GM12878 (cell line): Measurements from ENCODE around the gene ABCC3. TPM values are rescaled to one million over a fixed set of nuclear protein-coding genes. Genes with fewer than 3 reads are reported as not detected.

Experiments
- ATAC-seq: fragments of 200-7000 bp; cut with Tn5 transposase; 3 replicates; pipeline ENCODE4 v1.9.1; 2020; ENCODE audit warnings: mild to moderate bottlenecking, moderate library complexity
- BruUV-seq: library from RNA; stranded (reverse); fragments of 400-500 nt; replicated peaks from 2 replicates; lab custom pipeline; 2021; lab: Mats Ljungman, UMichigan
- CTCF ChIA-PET: fragments of 300-600 bp; sonication (Branson Sonifier 250); formaldehyde crosslinking; extraction: SDS; loops from one replicate; lab custom pipeline; 2021; ENCODE audit warnings: inconsistent platforms; lab: Yijun Ruan, JAX
- POLR2A ChIA-PET: fragments of 350-600 bp; formaldehyde crosslinking; extraction: SDS; loops from one replicate; lab custom pipeline; 2021; ENCODE audit warnings: inconsistent platforms; lab: Charles Lee
- RAD21 ChIA-PET: fragments of 300-600 bp; sonication (Branson Sonifier 250); formaldehyde crosslinking; loops from one replicate; lab custom pipeline; 2023; ENCODE audit warnings: antibody characterized with exemption; ENCODE audit not compliant: unreplicated experiment; lab: Charles Lee
- SMC1A ChIA-PET: fragments of 300-600 bp; sonication (Branson Sonifier 250); formaldehyde crosslinking; loops from one replicate; lab custom pipeline; 2023; ENCODE audit not compliant: unreplicated experiment, uncharacterized antibody; lab: Charles Lee
- DNase-seq: peaks from one replicate; pipeline ENCODE4 v3.0.0-alpha.2; 2011; ENCODE audit warnings: low read depth, low spot score
- FAIRE-seq: peaks from 3 replicates; lab custom pipeline; 2011; peaks lifted over from hg19 to GRCh38; lab: Jason Lieb, UNC
- H2AFZ ChIP-seq: 2 replicates; pipeline ENCODE4 v1.6.0; 2011; ENCODE audit warnings: low read depth, low read length, control low read depth; ENCODE audit not compliant: control insufficient read depth
- H3K27ac ChIP-seq: 2 replicates; pipeline ENCODE4 v1.5.1; 2011; ENCODE audit warnings: control low read depth; ENCODE audit not compliant: control insufficient read depth, insufficient read depth
- H3K27me3 ChIP-seq, 2 experiments: replicated peaks in 1 of 2; 2 replicates each; pipeline versions ENCODE4 v1.6.0 to v1.6.1; 2011; ENCODE audit warnings: low read length in 1 of 2; ENCODE audit not compliant: control insufficient read depth in 2 of 2, insufficient read depth in 2 of 2
- H3K36me3 ChIP-seq, 2 experiments: 2 replicates each; pipeline ENCODE4 v1.5.1; 2011; ENCODE audit warnings: low read length in 1 of 2; ENCODE audit not compliant: control insufficient read depth in 2 of 2, insufficient read depth in 2 of 2
- H3K4me1 ChIP-seq: 2 replicates; pipeline ENCODE4 v1.6.1; 2011; ENCODE audit warnings: mild to moderate bottlenecking, low read length, moderate library complexity, mixed read lengths; ENCODE audit not compliant: control insufficient read depth, insufficient read depth
- H3K4me2 ChIP-seq: 2 replicates; pipeline ENCODE4 v1.6.0; 2011; ENCODE audit warnings: control low read depth; ENCODE audit not compliant: control insufficient read depth, insufficient read depth
- H3K4me3 ChIP-seq: fragments of 200-600 bp; sonication (generic); 2 replicates; pipeline ENCODE4 v1.5.1; 2016
- H3K79me2 ChIP-seq: 2 replicates; pipeline ENCODE4 v1.6.0; 2011; ENCODE audit warnings: low read length; ENCODE audit not compliant: control insufficient read depth, insufficient read depth
- H3K9ac ChIP-seq: 2 replicates; pipeline ENCODE4 v1.8.0; 2011; ENCODE audit warnings: low read length, control low read depth, mixed read lengths; ENCODE audit not compliant: control insufficient read depth, insufficient read depth
- H3K9me3 ChIP-seq: replicated peaks from 3 replicates; pipeline ENCODE4 v1.5.1; 2011; ENCODE audit warnings: mild to moderate bottlenecking, low read length; ENCODE audit not compliant: control insufficient read depth, insufficient read depth
- H4K20me1 ChIP-seq: 2 replicates; pipeline ENCODE4 v1.6.0; 2011; ENCODE audit not compliant: control insufficient read depth, insufficient read depth
- ATF3 ChIP-seq: IDR thresholded peaks from 2 replicates; pipeline ENCODE4 v1.6.1; 2011; ENCODE audit warnings: low read depth, mild to moderate bottlenecking, low read length, moderate library complexity, borderline replicate concordance; ENCODE audit errors: extremely low read depth
- CHD2 ChIP-seq: IDR thresholded peaks from 2 replicates; pipeline ENCODE4 v1.6.1; 2011; ENCODE audit warnings: low read depth, low read length, improper control_type of control experiment, borderline replicate concordance
- CREM ChIP-seq: IDR thresholded peaks from 2 replicates; pipeline ENCODE4 v1.6.1; 2014; ENCODE audit warnings: antibody characterized with exemption, low read depth
- ESRRA ChIP-seq: IDR thresholded peaks from 2 replicates; pipeline ENCODE4 v1.6.1; 2012; ENCODE audit warnings: mild to moderate bottlenecking, low read length, improper control_type of control experiment
- EZH2 ChIP-seq: IDR thresholded peaks from 2 replicates; pipeline ENCODE4 v1.6.1; 2012; ENCODE audit warnings: low read depth, mild to moderate bottlenecking, control low read depth, inconsistent platforms, low read length, borderline replicate concordance; ENCODE audit not compliant: control insufficient read depth
- HDAC2 ChIP-seq: fragments of 200-600 bp; sonication (generic); IDR thresholded peaks from 2 replicates; pipeline ENCODE4 v1.6.1; 2017
- LARP7 ChIP-seq: fragments of 450-650 bp; IDR thresholded peaks from 2 replicates; pipeline ENCODE4 v1.6.1; 2017; ENCODE audit warnings: mild to moderate bottlenecking
- MTA2 ChIP-seq: fragments of 450-650 bp; IDR thresholded peaks from 2 replicates; pipeline ENCODE4 v1.6.1; 2016; ENCODE audit warnings: low read depth, mild to moderate bottlenecking, moderate library complexity
- NFYB ChIP-seq: IDR thresholded peaks from 2 replicates; pipeline ENCODE4 v1.6.1; 2011; ENCODE audit warnings: low read depth, mild to moderate bottlenecking, low read length, improper control_type of control experiment, moderate library complexity; ENCODE audit not compliant: insufficient read depth
- NR2C2 ChIP-seq: IDR thresholded peaks from 2 replicates; pipeline ENCODE4 v1.6.1; 2011; ENCODE audit warnings: borderline replicate concordance, low read depth; ENCODE audit not compliant: control insufficient read depth, insufficient read length
- POU2F2 ChIP-seq: IDR thresholded peaks from 3 replicates; pipeline ENCODE4 v1.6.1; 2011; ENCODE audit warnings: low read depth, mild to moderate bottlenecking, low read length, borderline replicate concordance
- SIX5 ChIP-seq: IDR thresholded peaks from 2 replicates; pipeline ENCODE4 v1.6.1; 2011; ENCODE audit warnings: mild to moderate bottlenecking, low read depth, low read length, moderate library complexity; ENCODE audit not compliant: severe bottlenecking
- SPI1 ChIP-seq: IDR thresholded peaks from 2 replicates; pipeline ENCODE4 v1.6.1; 2011; ENCODE audit warnings: low read depth, mild to moderate bottlenecking, low read length, moderate library complexity, borderline replicate concordance; ENCODE audit not compliant: insufficient read depth
- SREBF2 ChIP-seq: IDR thresholded peaks from 2 replicates; pipeline ENCODE4 v1.6.1; 2012; ENCODE audit warnings: mild to moderate bottlenecking, low read length
- STAT3 ChIP-seq: IDR thresholded peaks from 2 replicates; pipeline ENCODE4 v1.6.1; 2011; ENCODE audit warnings: low read depth, low read length, improper control_type of control experiment
- TAF1 ChIP-seq: IDR thresholded peaks from 2 replicates; pipeline ENCODE4 v1.6.1; 2011; ENCODE audit warnings: mild to moderate bottlenecking, low read depth, low read length, borderline replicate concordance
- WRNIP1 ChIP-seq: IDR thresholded peaks from 2 replicates; pipeline ENCODE4 v1.6.1; 2011; ENCODE audit warnings: low read depth, low read length, improper control_type of control experiment, borderline replicate concordance
- WGBS: methylation state at CpG from one replicate; pipeline ENCODE4 v1.1.6; 2016; ENCODE audit warnings: low lambda C conversion rate; ENCODE audit not compliant: insufficient replicate concordance, insufficient coverage; ENCODE audit errors: missing lambda C conversion rate; 5-methylcytosine and 5-hydroxymethylcytosine counted together
- in situ Hi-C: fragments of 300-500 bp; cut with MboI; formaldehyde crosslinking; loops from 9 replicates; pipeline ENCODE4 v1.14.3; 2018; ENCODE audit warnings: mixed read lengths
- intact Hi-C: fragments of 100-400 bp; cut with micrococcal nuclease; formaldehyde crosslinking; loops from one replicate; pipeline ENCODE4 v1.14.2; 2022; ENCODE audit not compliant: unreplicated experiment
- polyA plus RNA-seq, 11 experiments: library from polyadenylated mRNA; depleted of rRNA in 4 of 11; unstranded in 6 of 11; stranded (reverse) in 5 of 11; fragments of >200 nt; fragmentation: Nextera tagmentation in 4 of 11; fragmentation: Illumina TruSeq in 1 of 11; extraction: Ambion mirVana in 4 of 11; extraction: Trizol in 1 of 11; gene quantifications; 1 replicate in 1 of 11; 2 replicates in 10 of 11; pipeline versions ENCODE4 v1.2.1 to v1.2.3, GENCODE V29; 2011 to 2016; ENCODE audit warnings: inconsistent platforms in 2 of 11, missing spikeins in 2 of 11, low read depth in 1 of 11
- total RNA-seq, 4 experiments: library from RNA; depleted of rRNA in 3 of 4; stranded (reverse); fragments of >200 nt in 3 of 4; fragmentation: Illumina TruSeq in 1 of 4; extraction: Trizol in 1 of 4; gene quantifications; 2 replicates each; pipeline versions ENCODE4 v1.2.1 to v1.2.3, GENCODE V29; 2013 to 2021

ABCC3 gene
- total and polyA plus RNA-seq, 10 of the 15 experiments (the other 5 are each of a cell fraction or from before 2014, with no cell fraction given), result 0.21 to 2.3 (median 0.71) TPM; not detected in 6

DNA sequence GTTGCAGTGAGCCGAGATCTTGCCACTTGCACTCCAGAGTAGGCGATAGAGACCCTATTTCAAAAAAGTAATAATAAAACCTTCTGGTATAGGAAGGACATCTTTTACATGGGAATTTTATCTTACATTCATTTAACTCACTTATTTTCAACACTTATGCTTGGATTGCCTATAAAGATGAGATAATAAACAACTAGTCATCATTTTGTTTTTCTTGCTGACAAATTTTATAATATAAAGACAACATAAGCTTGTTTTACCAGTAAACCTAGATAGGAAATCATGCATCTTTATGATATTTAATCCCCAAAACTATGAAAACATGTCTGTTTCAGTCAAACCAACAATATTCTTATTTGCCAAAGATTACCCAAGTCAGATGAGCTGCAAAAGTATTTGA lies 17.0 kb downstream of the ABCC3 start:
- FAIRE-seq, result no peak
- DNase-seq, result no peak
- ChIA-PET SMC1A (interaction anchor here (1.1 to 1.8 kb wide), 4 partner anchors 10 to 43 kb away, joined by 3 to 4 read pairs (median 3); no protein-coding TSS in a partner anchor), CTCF (interaction anchor here (0.9 kb wide), 1 partner anchor 21 kb away, joined by 4 read pairs; no protein-coding TSS in a partner anchor), POLR2A (no interaction called here), RAD21 (no interaction called here)
- in situ Hi-C loops (no loop called here), intact Hi-C loops (no loop called here)
- H3K36me3 ChIP-seq, result no peaks in the 10 kb centered on the region
- no peak for TF ChIP-seq SREBF2
- no peak for TF ChIP-seq ESRRA
- TF ChIP-seq CHD2, result no peak
- no peak for TF ChIP-seq TAF1
- TF ChIP-seq STAT3, result no peak
- H3K4me3 ChIP-seq, result no peak overlapping the region
- no peaks in the 10 kb centered on the region for H3K27me3 ChIP-seq
- H3K4me1 ChIP-seq, result no peaks in the 10 kb centered on the region
- peaks cover 3% of the 10 kb centered on the region; the same call in 2 of the 3 replicates for H3K9me3 ChIP-seq
- H3K79me2 ChIP-seq, result no peaks in the 10 kb centered on the region
- H3K4me2 ChIP-seq, result no peak overlapping the region
- H3K27ac ChIP-seq, result no peak overlapping the region
- no peak for ATAC-seq
- WGBS, result 92% methylated on average over 2 of the region's 2 CpGs
- BruUV-seq, result no TSS peak
- H2AFZ ChIP-seq, result no peak overlapping the region
- H3K9ac ChIP-seq, result no peak overlapping the region
- no peaks in the 10 kb centered on the region for H4K20me1 ChIP-seq

DNA sequence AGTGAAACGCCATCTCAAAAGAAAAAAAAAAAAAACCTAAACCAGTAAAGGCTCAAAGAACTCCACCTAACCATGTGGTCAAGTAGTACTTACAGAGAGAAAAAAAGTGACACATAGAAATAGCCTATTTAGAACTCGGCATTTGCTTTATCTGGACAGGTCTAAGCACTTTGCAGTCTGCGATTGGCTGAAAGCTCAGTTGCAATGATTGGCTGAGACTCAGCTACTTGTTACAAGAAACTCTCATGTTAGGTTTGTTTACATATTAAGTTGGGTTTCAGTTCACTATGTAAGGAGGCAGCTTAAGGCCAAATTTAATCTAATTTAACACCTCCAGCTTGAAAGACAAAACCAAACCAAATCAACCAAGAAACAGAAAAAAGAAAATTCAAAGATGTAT lies 19.1 kb downstream of the ABCC3 start:
- intact Hi-C loops, result no loop called here
- WGBS, result 20% methylated on average over 3 of the region's 3 CpGs
- Histone ChIP-seq H3K4me2 (no peak overlapping the region), H3K36me3 (no peaks in the 10 kb centered on the region), H3K27ac (no peak overlapping the region), H2AFZ (no peak overlapping the region), H3K4me1 (no peaks in the 10 kb centered on the region), H3K9me3 (peaks cover 3% of the 10 kb centered on the region; the same call in 2 of the 3 replicates), H4K20me1 (no peaks in the 10 kb centered on the region), H3K4me3 (no peak overlapping the region), H3K9ac (no peak overlapping the region), H3K27me3 (no peaks in the 10 kb centered on the region), H3K79me2 (no peaks in the 10 kb centered on the region)
- ATAC-seq, result no peak
- DNase-seq, result no peak
- in situ Hi-C loops, result no loop called here
- ChIA-PET RAD21 (interaction anchor here (0.6 kb wide), 1 partner anchor 30 kb away, joined by 3 read pairs; no protein-coding TSS in a partner anchor), POLR2A (interaction anchor here (0.8 kb wide), 1 partner anchor 21 kb away, joined by 3 read pairs; no protein-coding TSS in a partner anchor), SMC1A (interaction anchor here (1.0 kb wide), 1 partner anchor 15 kb away, joined by 3 read pairs; no protein-coding TSS in a partner anchor), CTCF (interaction anchor here (0.6 to 1.2 kb wide), 4 partner anchors 13 to 135 kb away, joined by 3 to 5 read pairs (median 4); no protein-coding TSS in a partner anchor)
- BruUV-seq, result no TSS peak
- FAIRE-seq, result no peak
- TF ChIP-seq SIX5 (no peak), ESRRA (no peak), NFYB (no peak), EZH2 (no peak), HDAC2 (no peak), WRNIP1 (no peak), ATF3 (no peak), CREM (no peak), POU2F2 (no peak), MTA2 (no peak), SPI1 (no peak), NR2C2 (no peak), LARP7 (no peak)
